HUES48 (cell line): ENCODE measurements around the gene SLC13A3.

Experiments used
- H3K27ac ChIP-seq: one replicate; pipeline ENCODE4 v1.7.0; 2013; ENCODE audit warnings: low read depth, low read length, inconsistent platforms
- H3K27me3 ChIP-seq: 2 replicates; pipeline ENCODE4 v1.6.1; 2013; ENCODE audit warnings: mild to moderate bottlenecking, low read length; ENCODE audit not compliant: control insufficient read depth, insufficient read depth
- H3K36me3 ChIP-seq: 2 replicates; pipeline ENCODE4 v1.6.1; 2013; ENCODE audit warnings: low read length; ENCODE audit not compliant: control insufficient read depth, insufficient read depth
- H3K4me1 ChIP-seq: 2 replicates; pipeline ENCODE4 v1.6.1; 2013; ENCODE audit warnings: mild to moderate bottlenecking, low read length; ENCODE audit not compliant: control insufficient read depth, insufficient read depth
- H3K4me3 ChIP-seq: 2 replicates; pipeline ENCODE4 v1.5.1; 2013; ENCODE audit warnings: mild to moderate bottlenecking, low read depth, low read length
- H3K9ac ChIP-seq: 2 replicates; pipeline ENCODE4 v1.6.1; 2013; ENCODE audit warnings: mild to moderate bottlenecking, low read depth, low read length, moderate library complexity
- H3K9me3 ChIP-seq: 2 replicates; pipeline ENCODE4 v1.6.1; 2013; ENCODE audit warnings: low read length; ENCODE audit not compliant: control insufficient read depth, insufficient read depth

Gene SLC13A3

DNA sequence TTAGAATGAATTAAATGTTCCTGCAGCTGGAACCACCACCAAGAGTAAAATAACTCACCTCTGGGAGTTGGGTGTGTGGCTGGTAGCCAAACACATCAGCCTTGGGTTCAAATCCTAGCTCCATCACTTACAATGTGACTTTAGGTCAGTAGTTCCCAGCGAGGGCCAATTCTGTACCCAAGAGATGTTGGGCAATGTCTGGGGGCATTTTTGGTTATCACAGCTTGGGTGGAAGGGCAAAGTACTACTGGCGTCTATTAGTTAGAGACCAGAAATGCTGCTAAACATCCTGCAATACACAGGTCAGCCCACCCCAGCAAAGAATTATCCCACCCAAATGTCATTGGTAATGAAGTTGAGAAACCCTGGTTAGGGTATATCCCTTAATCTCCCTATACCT, 48.8 kb downstream of the SLC13A3 start:
- Histone ChIP-seq H3K9me3 (no peaks in the 10 kb centered on the region), H3K9ac (no peak overlapping the region), H3K27ac (no peak overlapping the region), H3K4me1 (no peaks in the 10 kb centered on the region), H3K27me3 (no peaks in the 10 kb centered on the region), H3K4me3 (no peak overlapping the region), H3K36me3 (no peaks in the 10 kb centered on the region)

DNA sequence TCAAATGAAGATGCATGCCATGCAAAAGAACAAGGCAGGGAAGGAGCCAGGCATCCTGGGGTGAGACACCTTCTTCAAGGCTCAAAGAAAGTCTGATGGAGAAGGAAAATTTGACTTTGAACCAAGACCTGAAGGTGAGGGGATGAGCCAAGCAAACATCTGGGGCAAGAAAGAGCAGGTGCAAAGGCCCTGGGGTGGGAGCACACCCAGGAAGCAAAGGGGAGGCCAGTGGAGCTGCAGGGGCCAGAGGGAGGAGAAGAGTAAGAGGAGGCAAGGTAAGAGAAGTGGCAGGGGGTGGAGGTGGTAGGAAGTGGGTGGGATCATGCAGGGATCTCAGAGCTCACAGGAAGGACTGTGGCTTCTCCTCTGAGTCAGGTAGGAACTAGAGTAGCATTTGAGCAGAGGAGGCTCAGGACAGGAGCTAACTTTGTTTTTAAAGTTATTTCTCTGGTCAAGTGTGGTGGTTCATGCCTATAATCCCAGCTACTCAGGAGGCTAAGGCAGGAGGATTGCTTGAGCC, 49.6 kb downstream of the SLC13A3 start:
- no peaks in the 10 kb centered on the region for H3K27me3 ChIP-seq
- H3K9ac ChIP-seq = no peak overlapping the region
- no peak overlapping the region for H3K27ac ChIP-seq
- no peaks in the 10 kb centered on the region for H3K9me3 ChIP-seq
- H3K36me3 ChIP-seq = no peaks in the 10 kb centered on the region
- H3K4me3 ChIP-seq = no peak overlapping the region
- no peaks in the 10 kb centered on the region for H3K4me1 ChIP-seq

- no peak overlapping the region for H3K4me3 ChIP-seq
- no peaks in the 10 kb centered on the region for H3K27me3 ChIP-seq
- H3K9ac ChIP-seq = no peak overlapping the region
- no peaks in the 10 kb centered on the region for H3K9me3 ChIP-seq
- peaks cover 8% of the 10 kb centered on the region for H3K4me1 ChIP-seq
- no peak overlapping the region for H3K27ac ChIP-seq
- H3K36me3 ChIP-seq = no peaks in the 10 kb centered on the region
These were observed 50.9 kb downstream of the SLC13A3 start for GRCh38 chr20:46600286-46600752.

GRCh38 chr20:46599227-46599987, 51.9 kb downstream of the SLC13A3 start:
- Histone ChIP-seq H3K9me3 (no peaks in the 10 kb centered on the region), H3K27me3 (no peaks in the 10 kb centered on the region), H3K27ac (no peak overlapping the region), H3K4me3 (no peak overlapping the region), H3K9ac (no peak overlapping the region), H3K36me3 (no peaks in the 10 kb centered on the region), H3K4me1 (peaks cover 17% of the 10 kb centered on the region)

DNA sequence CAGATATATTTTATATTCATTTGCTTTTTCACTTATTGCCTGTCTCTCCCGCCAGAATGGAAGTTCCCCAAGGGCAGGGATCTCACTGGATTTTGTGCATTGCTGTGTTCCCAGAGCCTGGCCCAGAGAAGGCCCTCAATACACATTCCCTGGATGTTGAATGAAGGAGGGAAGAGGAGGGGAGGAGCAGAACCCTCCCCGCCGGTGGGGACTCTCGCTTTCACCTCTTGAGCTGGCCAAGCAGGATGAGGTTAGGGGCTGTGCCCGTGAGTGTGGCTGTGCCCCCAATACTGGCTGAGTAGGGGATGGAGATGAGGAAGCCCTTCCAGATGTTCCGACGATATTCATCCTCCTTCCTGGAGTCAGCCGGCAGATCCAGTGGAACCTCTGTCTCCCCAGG, 55.3 kb downstream of the SLC13A3 start:
- Histone ChIP-seq H3K4me1 (peaks cover 21% of the 10 kb centered on the region), H3K27ac (no peak overlapping the region), H3K36me3 (no peaks in the 10 kb centered on the region), H3K27me3 (no peaks in the 10 kb centered on the region), H3K9me3 (no peaks in the 10 kb centered on the region), H3K4me3 (no peak overlapping the region), H3K9ac (no peak overlapping the region)

- Histone ChIP-seq H3K27ac (no peak overlapping the region), H3K9ac (no peak overlapping the region), H3K4me1 (peaks cover 21% of the 10 kb centered on the region), H3K27me3 (no peaks in the 10 kb centered on the region), H3K36me3 (no peaks in the 10 kb centered on the region), H3K4me3 (no peak overlapping the region), H3K9me3 (no peaks in the 10 kb centered on the region)
These were observed 56.5 kb downstream of the SLC13A3 start for GRCh38 chr20:46594725-46595124.

- Histone ChIP-seq H3K27me3 (no peaks in the 10 kb centered on the region), H3K9me3 (no peaks in the 10 kb centered on the region)
These were observed 58.5 kb downstream of the SLC13A3 start for GRCh38 chr20:46592580-46593362.

DNA sequence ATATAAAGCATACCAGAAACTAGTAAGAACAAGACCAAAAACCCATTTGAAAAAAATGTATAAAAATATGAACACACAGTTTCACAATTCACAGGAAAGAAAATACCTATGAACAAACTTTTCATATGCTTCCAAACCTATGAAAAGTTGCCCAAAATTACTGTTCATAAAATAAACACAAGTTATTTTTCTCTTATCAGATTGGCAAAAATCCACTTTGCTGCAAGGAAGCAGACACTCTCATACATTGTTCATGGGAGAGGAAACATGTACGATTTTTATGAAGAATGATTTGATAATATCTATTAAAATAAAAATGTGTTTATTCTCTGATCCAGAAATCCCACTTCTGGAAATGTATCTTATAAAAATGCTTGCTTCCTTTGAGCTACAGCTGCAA, 60.8 kb downstream of the SLC13A3 start:
- Histone ChIP-seq H3K27me3 (no peaks in the 10 kb centered on the region), H3K4me3 (no peak overlapping the region), H3K9ac (no peak overlapping the region), H3K27ac (no peak overlapping the region), H3K4me1 (peaks cover 15% of the 10 kb centered on the region), H3K9me3 (no peaks in the 10 kb centered on the region), H3K36me3 (no peaks in the 10 kb centered on the region)

More at GRCh38 chr20:46592580-46593362, 58.5 kb downstream of the SLC13A3 start:
- Histone ChIP-seq H3K36me3 (no peaks in the 10 kb centered on the region), H3K4me3 (no peak overlapping the region), H3K9ac (no peak overlapping the region), H3K4me1 (peaks cover 21% of the 10 kb centered on the region), H3K27ac (no peak overlapping the region)

DNA sequence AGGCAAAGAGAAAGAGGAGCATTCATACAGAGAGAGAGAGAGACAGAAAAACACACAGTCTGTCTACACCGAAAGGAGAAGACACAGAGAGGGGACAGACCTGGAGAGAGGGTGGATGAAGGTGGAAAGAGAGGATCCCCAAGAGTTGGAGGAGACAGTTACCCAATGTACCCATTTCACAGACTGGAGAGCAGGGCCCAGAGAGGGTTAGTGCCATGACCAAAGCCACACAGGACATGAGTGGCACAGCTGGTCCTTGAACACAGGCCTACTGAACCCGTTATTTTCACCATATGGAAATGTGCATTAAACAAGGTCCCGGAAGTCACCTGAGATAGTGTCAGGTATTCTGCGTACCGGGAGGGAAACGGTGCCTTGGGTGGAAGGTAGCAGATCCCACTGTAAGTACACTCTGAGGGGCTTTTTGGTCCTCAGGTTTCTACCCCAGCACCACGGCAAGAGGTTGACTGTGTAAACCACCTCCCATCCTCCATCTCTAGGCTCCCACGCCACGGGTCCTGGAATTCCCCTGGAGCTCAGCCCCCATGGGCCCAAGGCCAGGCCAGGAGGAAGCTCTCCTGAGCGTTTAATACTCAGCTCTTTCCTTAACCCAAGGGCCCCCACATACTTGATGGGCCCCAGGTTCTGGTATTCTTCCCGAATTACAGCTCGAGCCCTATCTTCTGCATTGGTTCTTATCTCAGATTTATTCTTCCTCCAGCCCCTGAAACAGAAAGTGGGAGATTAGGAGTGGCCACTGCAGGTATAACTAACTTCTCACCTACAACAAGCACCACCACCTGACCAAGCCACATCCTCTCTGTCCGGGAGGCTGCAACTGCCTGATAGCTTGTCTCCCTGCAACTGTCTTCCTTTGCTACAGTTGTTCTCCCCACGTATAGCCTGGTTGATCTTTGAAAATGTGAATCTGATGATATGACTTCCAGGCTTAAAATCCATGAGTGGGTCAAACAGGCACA, 62.4 kb downstream of the SLC13A3 start:
- H3K27ac ChIP-seq = no peak overlapping the region
- H3K9ac ChIP-seq = no peak overlapping the region
- H3K4me1 ChIP-seq = peaks cover 16% of the 10 kb centered on the region
- H3K9me3 ChIP-seq = no peaks in the 10 kb centered on the region
- no peak overlapping the region for H3K4me3 ChIP-seq
- H3K36me3 ChIP-seq = no peaks in the 10 kb centered on the region
- no peaks in the 10 kb centered on the region for H3K27me3 ChIP-seq

GRCh38 chr20:46587986-46588385, 63.3 kb downstream of the SLC13A3 start:
- Histone ChIP-seq H3K4me3 (no peak overlapping the region), H3K9me3 (no peaks in the 10 kb centered on the region), H3K36me3 (no peaks in the 10 kb centered on the region), H3K27ac (no peak overlapping the region), H3K27me3 (no peaks in the 10 kb centered on the region), H3K9ac (no peak overlapping the region), H3K4me1 (peaks cover 22% of the 10 kb centered on the region)
